ENCODE results near the gene CCNT1. TPM values are rescaled to one million over a fixed set of nuclear protein-coding genes. Genes with fewer than 3 reads are reported as not detected.
"Not testable (repeated sequence)": the region's sequence is repeated elsewhere in the genome, so short reads cannot be mapped to it uniquely, and the experiment has no call there.

The CCNT1 gene
- total and polyA plus RNA-seq, 7 donors, result 5.2 to 31.8 (median 25.9) TPM

DNA sequence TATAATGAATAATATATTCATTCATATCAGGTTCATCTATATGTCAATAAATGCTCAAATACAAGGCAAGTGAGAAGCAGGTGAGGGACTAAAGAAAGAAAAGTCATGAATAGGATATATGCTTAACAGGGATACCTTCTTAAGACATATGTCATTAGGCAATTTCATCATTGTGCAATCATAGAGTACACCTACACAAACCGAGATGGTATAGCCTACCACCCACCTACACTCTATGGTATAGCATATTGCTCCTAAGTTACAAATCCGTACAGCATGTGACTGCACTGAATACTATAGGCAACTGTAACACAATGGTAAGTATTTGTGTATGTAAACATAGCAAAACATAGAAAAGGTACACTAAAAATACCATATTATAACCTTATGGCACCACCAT is 73.5 kb downstream of the CCNT1 start:
- Histone ChIP-seq H3K27me3 (ENCODE audit: insufficient read depth in 3 of 3, low read length in 2 of 3) (no peaks in the 10 kb centered on the region), H3K36me3 (ENCODE audit: insufficient read depth in 1 of 2, low read depth in 1 of 2) (peaks cover 0 to 28% of the 10 kb centered on the region in 2 donors), H3K4me3 (no peak overlapping the region), H3K27ac (no peak overlapping the region), H3K9me3 (no peaks in the 10 kb centered on the region), H3K4me1 (no peaks in the 10 kb centered on the region)
- DNase-seq, result no peak
- intact Hi-C loops (cut with DNase I), result no loop called here
- TF ChIP-seq, protein P1, sequence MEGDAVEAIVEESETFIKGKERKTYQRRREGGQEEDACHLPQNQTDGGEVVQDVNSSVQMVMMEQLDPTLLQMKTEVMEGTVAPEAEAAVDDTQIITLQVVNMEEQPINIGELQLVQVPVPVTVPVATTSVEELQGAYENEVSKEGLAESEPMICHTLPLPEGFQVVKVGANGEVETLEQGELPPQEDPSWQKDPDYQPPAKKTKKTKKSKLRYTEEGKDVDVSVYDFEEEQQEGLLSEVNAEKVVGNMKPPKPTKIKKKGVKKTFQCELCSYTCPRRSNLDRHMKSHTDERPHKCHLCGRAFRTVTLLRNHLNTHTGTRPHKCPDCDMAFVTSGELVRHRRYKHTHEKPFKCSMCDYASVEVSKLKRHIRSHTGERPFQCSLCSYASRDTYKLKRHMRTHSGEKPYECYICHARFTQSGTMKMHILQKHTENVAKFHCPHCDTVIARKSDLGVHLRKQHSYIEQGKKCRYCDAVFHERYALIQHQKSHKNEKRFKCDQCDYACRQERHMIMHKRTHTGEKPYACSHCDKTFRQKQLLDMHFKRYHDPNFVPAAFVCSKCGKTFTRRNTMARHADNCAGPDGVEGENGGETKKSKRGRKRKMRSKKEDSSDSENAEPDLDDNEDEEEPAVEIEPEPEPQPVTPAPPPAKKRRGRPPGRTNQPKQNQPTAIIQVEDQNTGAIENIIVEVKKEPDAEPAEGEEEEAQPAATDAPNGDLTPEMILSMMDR (IDR thresholded peaks at IDR 0.05), result no peak
- ATAC-seq, result no peak
- WGBS, 3 donors, result 95 to 100% (median 96%) methylated on average over 2 of the region's 2 CpGs

DNA sequence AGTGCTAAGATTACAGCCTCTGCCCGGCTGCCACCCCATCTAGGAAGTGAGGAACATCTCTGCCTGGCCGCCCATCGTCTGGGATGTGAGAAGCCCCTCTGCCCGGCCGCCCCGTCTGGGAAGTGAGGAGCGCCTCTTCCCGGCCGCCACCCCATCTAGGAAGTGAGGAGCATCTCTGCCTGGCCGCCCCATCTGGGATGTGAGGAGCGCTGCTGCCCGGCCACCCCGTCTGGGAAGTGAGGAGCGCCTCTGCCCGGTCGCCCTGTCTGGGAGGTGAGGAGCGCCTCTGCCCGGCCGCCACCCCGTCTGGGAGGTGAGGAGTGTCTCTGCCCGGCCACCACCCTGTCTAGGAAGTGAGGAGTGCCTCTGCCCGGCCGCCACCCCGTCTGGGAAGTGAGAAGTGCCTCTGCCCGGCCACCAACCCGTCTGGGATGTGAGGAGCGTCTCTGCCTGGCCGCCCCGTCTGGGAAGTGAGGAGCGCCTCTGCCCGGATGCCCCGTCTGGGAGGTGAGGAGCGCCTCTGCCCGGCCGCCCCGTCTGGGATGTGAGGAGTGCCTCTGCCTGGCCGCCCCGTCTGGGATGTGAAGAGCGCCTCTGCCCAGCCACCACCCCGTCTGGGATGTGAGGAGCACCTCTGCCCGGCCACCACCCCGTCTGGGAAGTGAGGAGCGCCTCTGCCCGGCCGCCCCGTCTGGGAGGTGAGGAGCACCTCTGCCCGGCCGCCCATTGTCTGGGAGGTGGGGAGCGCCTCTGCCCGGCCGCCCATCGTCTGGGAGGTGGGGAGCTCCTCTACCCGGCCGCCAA is 74.6 kb downstream of the CCNT1 start:
- H3K4me1 ChIP-seq; H3K4me3 ChIP-seq; H3K27ac ChIP-seq; intact Hi-C loops (cut with DNase I); DNase-seq; ATAC-seq; H3K27me3 ChIP-seq (ENCODE audit: insufficient read depth in 3 of 3, low read length in 2 of 3); H3K9me3 ChIP-seq: not testable (repeated sequence)
- H3K36me3 ChIP-seq (ENCODE audit: insufficient read depth in 1 of 2, low read depth in 1 of 2), result peaks cover 0 to 18% of the 10 kb centered on the region in 2 donors
- WGBS, 3 donors, result 94 to 96% (median 95%) methylated on average over 50 to 54 of the region's 54 CpGs

DNA sequence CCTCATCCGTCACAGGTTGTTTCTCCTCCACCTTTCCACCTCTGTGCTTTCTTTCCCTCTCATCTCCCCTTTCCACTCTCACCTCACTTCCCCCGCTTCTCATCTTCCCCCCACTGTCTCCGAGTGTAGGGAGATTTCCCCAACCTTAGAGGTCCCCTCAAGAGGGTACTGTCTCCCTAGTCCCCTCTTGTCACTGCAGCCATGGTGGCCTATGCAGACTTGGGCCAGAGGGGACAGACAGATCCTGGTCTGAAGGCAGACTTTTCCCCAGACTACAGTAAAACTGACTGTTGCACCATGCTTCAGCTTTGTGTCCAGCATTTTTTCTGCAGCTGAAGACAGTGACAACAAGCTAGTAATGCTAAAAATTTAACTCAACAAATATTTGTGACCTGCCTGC is 75.7 kb downstream of the CCNT1 start:
- Histone ChIP-seq H3K4me1 (no peaks in the 10 kb centered on the region), H3K36me3 (ENCODE audit: insufficient read depth in 1 of 2, low read depth in 1 of 2) (peaks cover 0 to 13% of the 10 kb centered on the region in 2 donors), H3K9me3 (no peaks in the 10 kb centered on the region), H3K27me3 (ENCODE audit: insufficient read depth in 3 of 3, low read length in 2 of 3) (no peaks in the 10 kb centered on the region), H3K4me3 (no peak overlapping the region), H3K27ac (no peak overlapping the region)
- intact Hi-C loops (cut with DNase I), result no loop called here
- ATAC-seq, result no peak
- DNase-seq, result no peak
- TF ChIP-seq, protein P1 (IDR thresholded peaks at IDR 0.05), result no peak
- 83 to 92% (median 92%) methylated on average over 3 of the region's 3 CpGs for whole genome bisulfite sequencing, 3 donors

GRCh38 chr12:48640428-48640827 is 76.1 kb downstream of the CCNT1 start:
- no peaks in the 10 kb centered on the region for H3K9me3 ChIP-seq
- H3K4me1 ChIP-seq, result no peaks in the 10 kb centered on the region
- peaks cover 0 to 13% of the 10 kb centered on the region in 2 donors for H3K36me3 ChIP-seq (ENCODE audit: insufficient read depth in 1 of 2, low read depth in 1 of 2)
- ATAC-seq (no peak), DNase-seq (no peak)
- H3K27ac ChIP-seq, result no peak overlapping the region
- no peak overlapping the region for H3K4me3 ChIP-seq
- no peaks in the 10 kb centered on the region for H3K27me3 ChIP-seq (ENCODE audit: insufficient read depth in 3 of 3, low read length in 2 of 3)
- TF ChIP-seq, protein P1 (IDR thresholded peaks at IDR 0.05), result no peak
- intact Hi-C loops (cut with DNase I), result no loop called here

Other genes starting within 250 kb of the CCNT1 start
- not detected for gene ANP32D, start 244.1 kb downstream of the CCNT1 start, total RNA-seq
- gene ANP32D, start 244.1 kb downstream of the CCNT1 start, polyA plus RNA-seq, result not detected
- 1 to 10 TPM in 1 of 4 donors, not detected in 3; 2.0 TPM for gene C12orf54, start 234.2 kb downstream of the CCNT1 start, total RNA-seq
- gene C12orf54, start 234.2 kb downstream of the CCNT1 start, polyA plus RNA-seq, result under 1 TPM in 1 of 3 donors, not detected in 2; 0.06 TPM
- not detected for gene OR8S1, start 191.1 kb downstream of the CCNT1 start, total RNA-seq
- not detected for gene OR8S1, start 191.1 kb downstream of the CCNT1 start, polyA plus RNA-seq
- gene LALBA, start 146.7 kb downstream of the CCNT1 start, total RNA-seq, result not detected
- gene LALBA, start 146.7 kb downstream of the CCNT1 start, polyA plus RNA-seq, result not detected
- gene KANSL2, start 34.5 kb downstream of the CCNT1 start, total RNA-seq, result 10 to 100 TPM; 30.7 to 59.4 (median 33.4) TPM
- gene KANSL2, start 34.5 kb downstream of the CCNT1 start, polyA plus RNA-seq, result 10 to 100 TPM; 34.1 to 88.1 (median 57.1) TPM
- 10 to 100 TPM; 13.1 to 18.9 (median 13.4) TPM for gene ADCY6, start 72.4 kb upstream of the CCNT1 start, total RNA-seq
- 1 to 10 TPM; 5.3 to 9.2 (median 7.6) TPM for gene ADCY6, start 72.4 kb upstream of the CCNT1 start, polyA plus RNA-seq
- gene CACNB3, start 101.8 kb upstream of the CCNT1 start, total RNA-seq, result 1 to 10 TPM; 2.0 to 3.5 (median 2.5) TPM
- 1 to 10 TPM in 2 of 3 donors, under 1 TPM in 1; 0.92 to 1.7 (median 1.6) TPM for gene CACNB3, start 101.8 kb upstream of the CCNT1 start, polyA plus RNA-seq
- gene DDX23, start 135.5 kb upstream of the CCNT1 start, total RNA-seq, result 10 to 100 TPM; 38.5 to 71.6 (median 58.5) TPM
- gene DDX23, start 135.5 kb upstream of the CCNT1 start, polyA plus RNA-seq, result 10 to 100 TPM; 39.4 to 92.8 (median 64.5) TPM
- under 1 TPM in 3 of 4 donors, not detected in 1; 0.15 to 0.64 (median 0.19) TPM for gene RND1, start 149.2 kb upstream of the CCNT1 start, total RNA-seq
- gene RND1, start 149.2 kb upstream of the CCNT1 start, polyA plus RNA-seq, result 1 to 10 TPM in 1 of 3 donors, under 1 TPM in 1, not detected in 1; 0.18 to 1.2 TPM
- 1 to 10 TPM; 1.6 to 7.8 (median 2.2) TPM for gene FKBP11, start 208.8 kb upstream of the CCNT1 start, total RNA-seq
- 1 to 10 TPM; 1.6 to 7.6 (median 2.9) TPM for gene FKBP11, start 208.8 kb upstream of the CCNT1 start, polyA plus RNA-seq
- 10 to 100 TPM; 17.4 to 27.0 (median 22.3) TPM for gene ARF3, start 240.8 kb upstream of the CCNT1 start, total RNA-seq
- gene ARF3, start 240.8 kb upstream of the CCNT1 start, polyA plus RNA-seq, result 10 to 100 TPM in 2 of 3 donors, 1 to 10 TPM in 1; 7.4 to 18.1 (median 13.2) TPM

All from psoas muscle (tissue), 8 donors.